ENCODE measurements around the gene PIAS4.
"Not testable (repeated sequence)": the region's sequence is repeated elsewhere in the genome, so short reads cannot be mapped to it uniquely, and the experiment has no call there.

PIAS4 gene

DNA sequence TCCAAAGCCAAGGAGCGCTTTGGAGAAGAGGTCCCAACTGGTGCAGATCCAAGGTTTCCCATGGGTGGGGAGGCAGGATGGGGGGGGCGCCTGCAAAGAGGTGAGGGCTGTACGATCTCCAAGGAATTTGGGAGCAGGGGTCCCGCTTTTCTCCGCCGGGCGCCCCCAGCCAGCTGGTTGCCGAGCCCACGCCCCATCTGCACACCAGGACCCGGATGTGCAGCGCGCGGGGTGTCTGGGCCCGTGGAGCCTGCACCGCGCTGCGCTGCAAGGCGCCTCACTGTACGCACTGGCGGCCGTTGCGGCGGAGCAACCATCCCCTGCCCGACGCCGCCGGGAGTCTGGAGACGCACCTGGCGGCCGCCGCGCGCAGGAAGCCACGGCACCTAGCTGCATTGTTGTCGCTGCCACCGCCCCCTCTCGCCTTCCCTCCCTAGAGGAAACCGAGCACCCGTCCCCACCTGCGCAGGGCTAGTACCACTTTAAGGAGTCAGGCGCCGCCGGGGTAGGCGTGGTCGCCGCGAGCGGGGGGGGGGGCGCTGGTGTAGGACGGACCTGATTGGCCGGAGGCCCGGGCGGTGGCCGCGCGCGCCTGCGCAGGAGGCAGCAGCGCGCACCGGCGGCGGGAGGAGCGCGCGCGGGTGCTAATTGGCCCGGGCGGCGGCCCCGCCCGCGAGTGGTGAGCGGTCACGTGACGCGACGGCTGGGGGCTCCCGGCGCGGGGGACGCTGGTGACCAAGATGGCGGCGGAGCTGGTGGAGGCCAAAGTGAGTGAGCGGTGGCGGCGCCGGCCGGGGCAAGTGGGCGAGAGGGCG is at the start of gene PIAS4:
Gene PIAS4 (plus strand): TSS at position 716 of the 815 bp plus-strand sequence. CDS start 25 bp downstream, at position 741.
- DNase-seq, result peak; percentile 99

DNA sequence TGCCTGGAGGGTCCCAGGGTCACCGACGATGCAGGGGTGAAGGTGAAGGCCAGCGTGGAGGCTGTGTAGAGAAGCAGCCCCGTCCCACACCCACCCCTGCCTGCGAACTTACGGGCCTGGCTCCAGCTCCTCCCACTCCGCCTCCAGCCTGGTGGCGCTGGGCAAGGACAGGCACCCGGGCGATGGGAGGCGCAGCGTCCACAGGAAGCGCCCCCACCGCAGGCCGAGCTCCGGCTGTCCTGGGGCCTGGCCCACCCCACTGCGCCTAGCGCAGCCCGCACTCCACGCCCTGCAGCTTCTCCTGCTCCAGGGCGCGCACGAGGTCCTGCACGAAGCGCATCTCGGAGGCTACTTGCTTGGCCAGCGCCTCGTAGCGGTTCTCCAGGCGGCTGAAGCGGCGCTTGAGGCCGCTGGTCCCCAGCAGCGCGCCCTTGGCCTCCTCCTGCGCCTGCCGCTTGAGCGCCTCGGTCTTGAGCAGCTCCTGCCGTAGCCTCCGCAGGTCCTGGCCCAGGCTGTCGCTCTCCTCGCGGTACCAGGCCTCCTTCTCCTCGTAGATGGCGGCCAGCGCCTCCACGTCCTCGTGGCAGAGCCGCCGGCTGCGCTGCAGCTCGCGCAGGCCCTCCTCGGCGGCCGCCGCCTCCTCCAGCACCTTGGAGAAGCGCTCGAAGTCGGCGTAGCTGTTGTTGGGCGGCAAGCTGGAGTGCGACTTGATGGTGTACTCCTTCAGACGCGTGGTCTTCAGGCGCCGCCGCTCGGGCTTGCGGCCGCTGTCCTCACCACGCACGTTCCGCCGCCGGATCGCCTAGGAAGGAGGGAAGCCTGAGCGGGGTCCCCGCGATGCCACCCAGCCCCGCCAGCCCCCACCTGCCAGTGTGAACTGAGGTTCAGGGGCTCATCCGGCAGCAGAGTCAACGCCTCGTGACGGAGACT is 48.4 kb upstream of the PIAS4 start:
- DNase-seq, result no peak

DNA sequence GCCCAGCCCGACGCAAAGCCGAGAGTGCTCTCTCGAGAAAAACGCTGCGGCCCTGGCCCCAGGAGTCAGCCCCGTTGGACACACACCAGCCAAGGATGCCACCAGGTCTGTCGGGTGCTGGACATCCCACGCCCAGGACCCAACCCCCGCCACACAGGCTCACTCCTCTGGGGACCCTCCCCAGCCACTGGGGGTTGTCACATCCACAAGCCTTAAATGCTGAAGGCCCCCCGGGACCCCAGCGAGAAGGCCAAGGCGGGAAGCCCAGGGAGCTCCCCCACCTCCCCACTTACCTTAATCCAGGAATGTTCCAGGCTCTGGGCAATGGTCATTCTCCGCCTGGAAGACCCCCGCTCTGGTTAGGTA is 47.8 kb upstream of the PIAS4 start:
- no peak for DNase-seq

DNA sequence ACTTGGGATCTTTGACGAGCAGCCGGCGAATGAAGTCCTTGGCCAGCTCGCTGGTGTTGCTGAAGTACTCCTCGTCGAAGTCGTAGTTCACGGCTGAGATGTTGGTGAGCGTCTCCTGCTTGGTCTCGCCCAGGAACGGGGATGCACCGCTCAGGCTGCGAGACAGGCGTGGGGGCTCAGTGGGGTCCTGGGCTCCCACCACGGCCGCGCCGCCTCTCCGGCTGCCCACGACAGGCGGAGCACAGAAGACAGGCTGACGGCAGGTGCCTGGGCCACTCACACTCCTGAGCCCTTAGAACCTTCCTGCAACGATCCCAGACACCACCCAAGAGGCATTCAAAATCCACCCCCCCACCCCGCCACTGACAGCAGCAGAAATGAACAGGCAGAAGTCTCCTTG is 46.5 kb upstream of the PIAS4 start:
- DNase-seq, result no peak

GRCh38 chr19:3963458-3964255 is 43.9 kb upstream of the PIAS4 start:
- DNase-seq, result no peak

GRCh38 chr19:3964256-3965194 is 43.0 kb upstream of the PIAS4 start:
- no peak for DNase-seq

- DNase-seq, result no peak
These were observed 41.2 kb upstream of the PIAS4 start for GRCh38 chr19:3966051-3967017.

DNA sequence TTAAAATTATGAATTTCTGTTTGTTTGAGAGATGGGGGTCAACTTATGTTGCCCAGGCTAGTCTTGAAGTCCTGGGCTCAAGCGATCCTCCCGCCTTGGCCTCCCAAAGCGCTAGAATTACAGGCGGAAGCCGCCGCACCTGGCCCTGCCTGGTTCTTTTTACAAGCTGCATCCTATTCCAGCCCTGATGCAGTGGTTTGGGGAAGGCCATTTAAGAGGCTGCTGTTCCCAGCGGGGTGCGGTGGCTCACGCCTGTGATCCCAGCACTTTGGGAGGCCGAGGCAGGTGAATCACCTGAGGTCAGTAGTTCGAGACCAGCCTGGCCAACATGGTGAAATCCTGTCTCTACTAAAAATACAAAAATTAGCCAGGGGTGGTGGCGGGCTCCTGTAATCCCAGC is 39.6 kb upstream of the PIAS4 start:
- not testable (repeated sequence) for DNase-seq

- peak; percentile 80 for DNase-seq
These were observed 38.7 kb upstream of the PIAS4 start for GRCh38 chr19:3968556-3969434.

DNA sequence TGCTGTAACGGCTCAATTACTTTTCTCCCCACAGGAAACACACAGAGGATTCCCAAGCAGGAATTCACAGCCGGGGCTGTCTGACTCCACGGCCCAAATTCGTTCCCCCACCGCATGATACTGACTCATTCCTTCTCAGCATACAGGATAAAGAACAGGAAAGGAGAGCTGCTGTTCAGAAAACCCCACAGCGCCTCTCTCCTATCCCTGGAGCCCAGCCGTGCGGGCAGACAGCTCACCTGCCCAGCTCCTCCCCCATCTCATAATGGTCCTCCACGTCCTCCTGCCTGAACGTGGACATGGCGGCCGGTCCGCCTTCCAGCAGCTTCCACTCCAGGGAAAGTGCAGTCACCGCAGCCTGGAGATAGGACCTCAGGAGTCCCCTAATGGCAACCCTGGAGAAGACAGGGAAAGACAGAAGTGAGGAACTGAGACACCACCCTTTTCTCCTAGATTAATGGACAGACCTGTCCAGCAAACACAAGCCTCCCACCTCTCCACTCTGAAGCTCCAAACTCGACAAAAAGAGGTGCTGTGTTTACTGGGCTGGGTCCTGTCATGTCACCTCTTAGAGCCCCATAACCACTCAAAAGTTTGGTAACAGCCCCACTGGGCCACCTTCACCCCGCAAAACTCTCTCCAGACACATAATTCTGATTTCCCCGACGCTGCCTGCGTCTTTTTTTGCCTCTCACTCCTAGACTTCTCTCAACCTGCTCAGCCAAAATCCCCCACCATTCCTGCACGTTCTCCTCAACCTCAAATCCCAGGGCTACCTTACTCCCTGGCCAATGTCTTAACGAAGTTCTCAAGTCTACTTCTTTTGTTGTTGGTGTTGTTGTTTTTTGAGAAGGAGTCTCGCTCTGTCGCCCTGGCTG is 37.9 kb upstream of the PIAS4 start:
- DNase-seq, result no peak

- DNase-seq, result no peak
These were observed 37.2 kb upstream of the PIAS4 start for GRCh38 chr19:3970313-3970807.

DNA sequence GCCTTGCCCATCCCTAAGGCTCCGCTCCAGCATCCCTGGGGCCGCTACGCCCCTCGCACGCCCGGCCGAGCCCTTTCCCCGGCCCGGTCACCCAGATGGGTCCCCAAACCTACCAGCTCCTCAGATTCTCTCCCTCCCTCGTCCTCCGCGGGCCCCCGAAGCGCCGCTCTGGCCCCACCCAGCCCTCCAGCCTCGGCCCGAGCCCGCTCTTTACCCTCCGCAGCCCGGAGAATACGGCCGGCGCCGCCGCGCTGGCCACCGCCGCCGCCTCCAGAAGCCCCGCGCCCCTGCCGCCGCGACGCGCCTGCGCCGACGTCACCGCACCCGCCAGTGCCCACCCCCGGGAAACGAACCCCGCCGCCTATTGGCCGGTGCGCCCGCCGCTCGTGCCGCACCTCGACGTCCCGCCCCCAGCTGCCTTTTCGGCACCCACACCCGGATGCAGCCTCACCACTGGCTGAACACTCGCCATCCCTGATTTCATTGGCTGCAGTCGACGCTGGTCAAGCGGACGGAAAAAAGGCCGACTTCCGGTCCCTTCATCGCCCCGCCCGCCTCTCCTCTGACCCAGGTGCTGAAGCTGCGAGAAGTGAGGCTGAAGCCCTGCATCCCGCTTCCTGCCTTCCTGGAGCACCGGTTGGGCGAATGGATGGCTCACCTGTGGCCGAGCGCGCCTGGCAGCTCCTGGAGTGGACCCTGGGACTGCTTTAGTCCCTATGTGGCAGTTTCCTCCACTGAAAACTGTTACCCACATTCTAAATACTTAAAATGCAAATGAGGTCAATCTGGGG is 36.5 kb upstream of the PIAS4 start, which contains the start of gene DAPK3:
Gene DAPK3 (minus strand): TSS at position 292 of the 791 bp plus-strand sequence. CDS start 1,364 bp downstream, outside the sequence.
- DNase-seq, result peak; percentile 99

GRCh38 chr19:3975144-3975543 is 32.4 kb upstream of the PIAS4 start:
- peak; percentile 40 for DNase-seq

GRCh38 chr19:3975637-3976087 is 31.9 kb upstream of the PIAS4 start:
- peak; percentile 44 for DNase-seq

DNA sequence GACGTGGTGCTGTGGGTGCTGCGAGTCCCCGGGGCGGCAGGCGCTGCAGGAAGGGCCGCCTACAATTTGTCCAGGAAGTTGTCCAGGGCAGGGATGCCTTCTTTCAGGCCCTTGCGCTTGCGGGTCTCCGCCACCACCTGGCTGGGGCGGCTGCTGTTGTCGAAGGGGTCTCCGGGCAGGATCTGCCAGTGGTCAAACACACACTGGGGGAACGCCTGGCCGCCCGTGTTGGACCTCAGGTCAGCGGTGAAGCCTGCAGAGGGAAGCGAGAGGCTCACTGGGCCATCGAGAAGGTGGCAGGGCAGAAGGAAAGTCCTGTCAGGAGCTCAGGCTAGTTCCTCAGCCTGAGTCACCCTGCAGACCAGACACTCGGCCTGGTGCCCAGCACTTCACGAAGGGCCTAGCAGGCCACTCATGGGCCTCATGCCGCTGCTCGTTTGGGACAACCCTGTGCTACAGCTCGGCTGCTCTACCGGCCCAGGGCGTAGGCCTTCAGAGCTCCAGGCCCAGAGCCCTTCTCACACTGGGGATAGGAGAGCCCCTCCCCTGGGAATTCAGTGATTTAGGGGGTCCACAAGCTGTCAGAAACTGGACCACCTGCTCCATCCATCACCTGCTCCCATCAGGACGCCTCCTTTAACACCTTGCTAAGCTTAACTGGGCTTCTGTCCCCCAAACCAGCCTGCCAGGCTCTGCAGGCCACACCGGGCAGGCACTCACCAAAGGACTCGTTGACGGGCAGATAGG is 30.9 kb upstream of the PIAS4 start:
- peak; percentile 44 for DNase-seq

Measured in right forelimb (tissue), 1 donor.